ENCODE results near the gene TRAF7.

The TRAF7 gene

DNA sequence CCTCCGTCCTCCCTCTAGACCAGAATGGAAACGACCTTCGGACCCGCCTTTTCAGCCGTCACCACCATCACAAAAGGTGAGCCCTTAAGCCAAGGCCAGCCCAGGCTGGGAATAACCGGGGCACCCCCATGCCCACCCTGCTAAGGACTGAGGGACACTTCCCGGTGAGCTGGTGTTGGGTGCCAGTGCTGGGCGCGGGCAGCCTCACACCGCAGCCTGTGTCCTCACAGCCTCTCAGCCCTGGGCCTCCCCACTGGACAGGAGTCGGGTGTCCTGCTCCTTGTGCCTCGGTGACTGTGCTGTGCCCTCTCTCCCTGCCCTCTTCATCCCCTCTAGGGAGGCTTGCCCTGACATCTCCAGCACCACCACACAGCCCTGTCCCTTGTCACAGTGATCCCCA is 10.3 kb downstream of the TRAF7 start:
- Histone ChIP-seq H4K20me1 (ENCODE audit: insufficient read depth, low read length) (peaks cover 41% of the 10 kb centered on the region), H3K4me2 (ENCODE audit: insufficient read depth, low read length) (no peak overlapping the region), H3K27ac (ENCODE audit: low read length) (no peak overlapping the region), H2AFZ (ENCODE audit: low read depth, low read length) (no peak overlapping the region), H3K79me2 (ENCODE audit: insufficient read depth, low read length) (peaks cover 50% of the 10 kb centered on the region), H3K9me3 (ENCODE audit: insufficient read depth, low read length, severe bottlenecking) (peaks cover 11% of the 10 kb centered on the region), H3K4me1 (ENCODE audit: insufficient read depth, low read length) (no peaks in the 10 kb centered on the region), H3K9ac (ENCODE audit: low read depth, low read length) (no peak overlapping the region), H3K4me3 (ENCODE audit: low read depth in 1 of 2, low read length in 2 of 2) (no peak overlapping the region), H3K27me3 (ENCODE audit: insufficient read depth, low read length, poor library complexity) (no peaks in the 10 kb centered on the region), H3K36me3 (ENCODE audit: insufficient read depth, low read length) (peaks cover 68% of the 10 kb centered on the region)
- TF ChIP-seq CTCF (IDR thresholded peaks at IDR 0.05; ENCODE audit: borderline replicate concordance, extremely low read depth, low read length, poor library complexity, severe bottlenecking) (no peak), EZH2 (IDR thresholded peaks at IDR 0.05; ENCODE audit: borderline replicate concordance, low read depth, low read length, severe bottlenecking) (no peak)
- ATAC-seq (ENCODE audit: insufficient read depth, low read depth) (no peak), DNase-seq (no peak)

DNA sequence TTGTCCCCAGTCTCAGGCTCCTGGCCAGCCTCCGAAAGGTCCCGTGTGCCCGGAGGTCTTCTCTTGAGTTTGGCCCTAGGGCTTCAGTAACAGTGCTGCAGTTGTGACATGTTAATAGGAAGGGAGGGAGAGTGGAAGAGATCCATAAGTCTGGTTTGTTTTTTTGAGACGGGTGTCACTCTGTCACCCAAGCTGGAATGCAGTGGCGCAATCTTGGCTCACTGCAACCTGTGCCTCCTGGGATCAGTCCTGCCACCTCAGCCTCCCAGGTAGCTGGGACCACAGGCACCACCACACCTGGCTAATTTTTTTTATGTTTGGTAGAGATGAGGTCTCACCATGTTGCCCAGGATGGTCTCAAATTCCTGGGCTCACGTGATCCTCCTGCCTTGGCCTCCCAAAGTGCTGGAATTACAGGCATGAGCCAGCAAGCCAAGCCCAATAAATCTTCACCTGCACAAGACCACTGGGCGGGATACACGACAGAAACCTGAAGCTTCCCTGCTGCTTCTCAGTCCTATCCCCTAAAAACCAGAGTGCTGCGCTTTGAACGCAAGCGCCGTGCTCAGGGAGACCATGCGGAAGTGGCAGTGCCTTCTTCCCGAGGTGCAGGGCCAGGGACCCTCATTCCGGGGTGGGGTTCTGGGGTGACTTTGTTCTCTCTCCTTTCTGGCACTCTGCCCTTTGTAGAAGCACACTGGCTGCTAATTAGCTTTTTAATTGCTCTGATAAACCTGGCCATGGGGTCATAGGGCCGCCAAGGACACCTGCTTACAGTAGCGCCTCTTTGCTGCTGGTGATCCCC is 10.9 kb downstream of the TRAF7 start:
- H3K36me3 ChIP-seq (ENCODE audit: insufficient read depth, low read length) = peaks cover 72% of the 10 kb centered on the region
- H3K4me3 ChIP-seq (ENCODE audit: low read depth in 1 of 2, low read length in 2 of 2) = no peak overlapping the region
- no peak overlapping the region for H3K9ac ChIP-seq (ENCODE audit: low read depth, low read length)
- H3K79me2 ChIP-seq (ENCODE audit: insufficient read depth, low read length) = peaks cover 44% of the 10 kb centered on the region
- H3K4me1 ChIP-seq (ENCODE audit: insufficient read depth, low read length) = no peaks in the 10 kb centered on the region
- H2AFZ ChIP-seq (ENCODE audit: low read depth, low read length) = no peak overlapping the region
- ATAC-seq (ENCODE audit: insufficient read depth, low read depth) (no peak), DNase-seq (no peak)
- H3K27me3 ChIP-seq (ENCODE audit: insufficient read depth, low read length, poor library complexity) = no peaks in the 10 kb centered on the region
- peaks cover 11% of the 10 kb centered on the region for H3K9me3 ChIP-seq (ENCODE audit: insufficient read depth, low read length, severe bottlenecking)
- H3K4me2 ChIP-seq (ENCODE audit: insufficient read depth, low read length) = no peak overlapping the region
- H4K20me1 ChIP-seq (ENCODE audit: insufficient read depth, low read length) = peaks cover 38% of the 10 kb centered on the region
- TF ChIP-seq EZH2 (IDR thresholded peaks at IDR 0.05; ENCODE audit: borderline replicate concordance, low read depth, low read length, severe bottlenecking) (no peak), CTCF (IDR thresholded peaks at IDR 0.05; ENCODE audit: borderline replicate concordance, extremely low read depth, low read length, poor library complexity, severe bottlenecking) (no peak)
- H3K27ac ChIP-seq (ENCODE audit: low read length) = no peak overlapping the region

GRCh38 chr16:2167068-2167638 is 11.6 kb downstream of the TRAF7 start:
- Histone ChIP-seq H3K27ac (ENCODE audit: low read length) (no peak overlapping the region), H3K79me2 (ENCODE audit: insufficient read depth, low read length) (peaks cover 37% of the 10 kb centered on the region), H3K4me3 (ENCODE audit: low read depth in 1 of 2, low read length in 2 of 2) (no peak overlapping the region), H4K20me1 (ENCODE audit: insufficient read depth, low read length) (peaks cover 31% of the 10 kb centered on the region), H3K36me3 (ENCODE audit: insufficient read depth, low read length) (peaks cover 75% of the 10 kb centered on the region), H3K9ac (ENCODE audit: low read depth, low read length) (no peak overlapping the region), H3K4me2 (ENCODE audit: insufficient read depth, low read length) (no peak overlapping the region), H3K9me3 (ENCODE audit: insufficient read depth, low read length, severe bottlenecking) (peaks cover 11% of the 10 kb centered on the region), H3K4me1 (ENCODE audit: insufficient read depth, low read length) (no peaks in the 10 kb centered on the region), H2AFZ (ENCODE audit: low read depth, low read length) (no peak overlapping the region), H3K27me3 (ENCODE audit: insufficient read depth, low read length, poor library complexity) (no peaks in the 10 kb centered on the region)
- ATAC-seq (ENCODE audit: insufficient read depth, low read depth) (no peak), DNase-seq (no peak)
- TF ChIP-seq CTCF (IDR thresholded peaks at IDR 0.05; ENCODE audit: borderline replicate concordance, extremely low read depth, low read length, poor library complexity, severe bottlenecking) (no peak), EZH2 (IDR thresholded peaks at IDR 0.05; ENCODE audit: borderline replicate concordance, low read depth, low read length, severe bottlenecking) (no peak)

All from DND-41 (cell line).